Activated naive CD4-positive, alpha-beta T cell treated with anti-CD3 and anti-CD28 coated beads, Interleukin-2, amount 50 U/mL, for 16 hours (primary cell): ENCODE measurements around the gene KNTC1.
A peak's percentile ranks its signal among the peaks of the same experiment; 100 is the strongest.
"Not testable (repeated sequence)": the region's sequence is repeated elsewhere in the genome, so short reads cannot be mapped to it uniquely, and the experiment has no call there.

Experiments
- DNase-seq: peaks from one replicate; pipeline ENCODE4 v3.0.0-alpha.2; 2020

KNTC1 gene, protein sequence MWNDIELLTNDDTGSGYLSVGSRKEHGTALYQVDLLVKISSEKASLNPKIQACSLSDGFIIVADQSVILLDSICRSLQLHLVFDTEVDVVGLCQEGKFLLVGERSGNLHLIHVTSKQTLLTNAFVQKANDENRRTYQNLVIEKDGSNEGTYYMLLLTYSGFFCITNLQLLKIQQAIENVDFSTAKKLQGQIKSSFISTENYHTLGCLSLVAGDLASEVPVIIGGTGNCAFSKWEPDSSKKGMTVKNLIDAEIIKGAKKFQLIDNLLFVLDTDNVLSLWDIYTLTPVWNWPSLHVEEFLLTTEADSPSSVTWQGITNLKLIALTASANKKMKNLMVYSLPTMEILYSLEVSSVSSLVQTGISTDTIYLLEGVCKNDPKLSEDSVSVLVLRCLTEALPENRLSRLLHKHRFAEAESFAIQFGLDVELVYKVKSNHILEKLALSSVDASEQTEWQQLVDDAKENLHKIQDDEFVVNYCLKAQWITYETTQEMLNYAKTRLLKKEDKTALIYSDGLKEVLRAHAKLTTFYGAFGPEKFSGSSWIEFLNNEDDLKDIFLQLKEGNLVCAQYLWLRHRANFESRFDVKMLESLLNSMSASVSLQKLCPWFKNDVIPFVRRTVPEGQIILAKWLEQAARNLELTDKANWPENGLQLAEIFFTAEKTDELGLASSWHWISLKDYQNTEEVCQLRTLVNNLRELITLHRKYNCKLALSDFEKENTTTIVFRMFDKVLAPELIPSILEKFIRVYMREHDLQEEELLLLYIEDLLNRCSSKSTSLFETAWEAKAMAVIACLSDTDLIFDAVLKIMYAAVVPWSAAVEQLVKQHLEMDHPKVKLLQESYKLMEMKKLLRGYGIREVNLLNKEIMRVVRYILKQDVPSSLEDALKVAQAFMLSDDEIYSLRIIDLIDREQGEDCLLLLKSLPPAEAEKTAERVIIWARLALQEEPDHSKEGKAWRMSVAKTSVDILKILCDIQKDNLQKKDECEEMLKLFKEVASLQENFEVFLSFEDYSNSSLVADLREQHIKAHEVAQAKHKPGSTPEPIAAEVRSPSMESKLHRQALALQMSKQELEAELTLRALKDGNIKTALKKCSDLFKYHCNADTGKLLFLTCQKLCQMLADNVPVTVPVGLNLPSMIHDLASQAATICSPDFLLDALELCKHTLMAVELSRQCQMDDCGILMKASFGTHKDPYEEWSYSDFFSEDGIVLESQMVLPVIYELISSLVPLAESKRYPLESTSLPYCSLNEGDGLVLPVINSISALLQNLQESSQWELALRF (N-terminal part only)

DNA sequence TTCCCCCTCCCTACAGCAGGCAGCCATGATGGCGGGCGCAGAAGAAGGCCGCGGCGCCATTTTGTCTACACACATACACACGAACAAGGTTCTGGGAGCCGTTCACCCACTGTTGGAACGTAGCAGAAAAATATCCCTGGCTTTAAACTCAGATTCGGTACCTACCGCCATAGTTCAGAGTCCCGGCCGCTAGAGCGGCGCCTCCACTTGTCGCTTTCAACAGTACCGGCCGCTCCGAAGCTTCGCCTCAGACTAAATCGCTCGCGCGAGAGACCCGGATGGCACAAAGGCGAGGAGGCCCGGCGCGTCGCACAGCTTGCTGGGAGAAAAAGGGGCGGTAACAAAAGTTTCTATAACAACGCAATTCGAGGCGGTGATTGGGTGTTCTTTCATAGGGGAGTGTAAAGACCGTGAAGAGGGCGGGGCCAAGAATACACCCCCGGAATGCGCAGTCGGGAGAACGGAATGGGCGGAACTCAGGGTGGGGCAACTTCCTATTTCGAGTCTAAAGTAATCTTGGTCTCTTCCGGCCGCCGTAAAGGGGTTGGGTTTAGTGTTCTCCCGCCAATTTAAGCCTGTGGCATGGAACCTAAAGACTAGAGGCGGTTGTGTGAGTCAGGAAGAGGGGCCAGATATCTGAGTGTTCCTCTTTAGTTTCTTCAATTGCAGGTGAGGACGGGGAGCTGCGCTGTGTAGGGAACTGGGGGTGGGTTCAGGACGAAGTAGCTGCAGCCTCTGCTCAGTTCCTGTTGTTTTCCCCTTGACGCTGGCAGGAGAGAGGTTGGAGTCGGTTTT is at the start of gene KNTC1, which contains the start of gene RSRC2:
KNTC1 (plus strand) TSS at position 567 of the 795 bp plus-strand sequence. CDS start 2,815 bp downstream, outside the sequence.
RSRC2 (minus strand) TSS at position 254 of the 795 bp plus-strand sequence; CDS start at position 171, 83 bp downstream.
- peak; percentile 97 for DNase-seq

- DNase-seq, result no peak
Measured at GRCh38 chr12:122480753-122481152, 46.3 kb upstream of the KNTC1 start.

- no peak for DNase-seq
Measured at GRCh38 chr12:122481861-122482260, 45.2 kb upstream of the KNTC1 start.

DNA sequence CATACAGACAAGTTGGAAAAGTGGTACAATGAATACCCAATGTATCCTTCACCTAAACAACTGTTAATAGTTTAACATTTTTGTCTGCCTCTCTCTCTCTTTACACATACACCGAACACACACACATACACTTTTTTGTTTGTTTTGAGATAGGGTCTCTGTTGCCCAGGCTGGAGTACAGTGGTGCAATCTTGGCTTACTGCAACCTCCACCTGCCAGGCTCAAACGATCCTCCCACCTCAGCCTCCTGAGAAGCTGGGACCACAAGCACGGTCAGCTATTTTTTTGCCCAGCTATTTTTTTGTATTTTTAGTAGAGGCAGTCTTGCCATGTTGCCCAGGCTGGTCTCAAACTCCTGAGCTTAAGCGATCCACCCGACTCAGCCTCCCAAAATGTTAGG is 43.1 kb upstream of the KNTC1 start:
- no peak for DNase-seq

- not testable (repeated sequence) for DNase-seq
Measured at GRCh38 chr12:122484385-122484784, 42.7 kb upstream of the KNTC1 start.

DNA sequence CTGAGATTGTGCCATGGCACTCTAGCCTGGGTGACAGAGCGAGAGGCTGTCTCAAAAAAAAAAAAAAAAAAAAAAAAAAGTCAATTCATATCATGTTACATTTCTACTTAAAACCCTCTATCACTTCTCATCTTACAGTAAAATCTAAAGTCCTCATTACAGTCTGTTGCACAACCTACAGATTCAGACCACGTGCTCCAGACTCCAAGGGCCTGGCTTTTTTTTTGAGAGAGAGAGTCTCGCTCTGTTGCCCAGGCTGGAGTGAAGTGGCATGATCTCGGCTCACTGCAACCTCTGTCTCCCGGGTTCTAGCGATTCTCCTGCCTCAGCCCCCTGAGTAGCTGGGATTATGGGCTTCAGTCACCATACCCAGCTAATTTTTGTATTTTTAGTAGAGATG is 40.7 kb upstream of the KNTC1 start:
- DNase-seq, result not testable (repeated sequence)

DNA sequence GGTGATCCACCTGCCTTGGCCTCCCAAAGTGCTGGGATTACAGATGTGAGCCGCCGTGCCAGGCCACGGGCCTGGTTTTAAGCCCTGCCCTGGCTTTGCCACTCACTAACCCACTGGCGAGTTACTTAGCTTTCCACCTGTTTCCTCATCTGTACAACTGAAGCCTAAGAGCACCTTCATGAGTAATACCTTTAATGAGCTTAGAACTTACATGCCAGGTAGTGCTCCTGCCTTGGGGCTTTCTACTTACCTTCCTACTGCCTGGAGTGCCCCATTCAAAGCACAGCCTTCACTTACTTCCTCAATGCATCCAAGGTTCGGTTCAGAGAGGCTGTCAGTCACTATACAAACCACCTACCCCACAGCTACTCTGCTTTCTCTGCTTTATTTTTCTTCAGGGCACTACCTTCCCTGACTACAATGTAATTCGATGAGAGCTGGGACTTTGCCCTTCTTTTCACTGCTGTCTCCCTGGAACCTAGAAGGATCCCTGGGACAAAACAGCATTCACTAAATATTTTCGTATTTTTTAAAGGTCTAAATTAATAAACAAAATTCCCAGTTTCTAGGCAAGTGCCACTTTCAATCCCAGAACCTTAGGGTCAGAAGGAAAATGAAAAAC is 40.1 kb upstream of the KNTC1 start:
- no peak for DNase-seq

DNA sequence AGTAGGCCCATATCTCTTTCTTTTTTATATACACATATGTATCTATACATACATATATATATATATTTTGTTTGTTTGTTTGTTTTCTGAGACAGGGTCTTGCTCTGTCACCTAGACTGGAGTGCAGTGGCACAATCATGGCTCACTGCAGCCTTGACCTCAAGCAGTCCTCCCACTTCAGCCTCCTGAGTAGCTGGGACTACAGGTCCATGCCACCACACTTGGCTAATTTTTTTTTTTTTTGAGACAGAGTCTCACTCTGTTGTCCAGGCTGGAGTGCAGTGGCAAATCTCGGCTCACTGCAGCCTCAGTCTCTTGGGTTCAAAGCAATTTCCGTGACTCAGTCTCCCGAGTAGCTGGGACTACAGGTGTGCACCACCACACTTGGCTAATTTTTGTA is 39.2 kb upstream of the KNTC1 start:
- not testable (repeated sequence) for DNase-seq

DNA sequence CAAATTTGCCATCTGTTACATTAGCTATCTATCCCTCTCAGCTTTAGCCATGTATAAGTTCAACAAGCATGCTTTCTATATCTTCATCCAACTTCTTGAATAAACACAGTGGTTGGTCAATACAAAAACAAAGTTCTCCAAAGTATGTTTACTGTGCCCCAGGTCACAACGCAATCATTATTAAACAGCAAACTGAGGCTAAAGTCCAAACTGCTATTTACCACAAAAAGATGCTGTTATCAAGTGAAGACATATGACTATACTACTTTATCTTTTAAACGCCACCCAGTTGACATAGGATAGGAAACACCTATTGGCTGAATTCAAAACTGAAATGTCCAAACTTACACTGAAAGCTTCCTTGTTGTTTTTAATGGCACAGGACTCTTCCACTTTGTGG is 38.0 kb upstream of the KNTC1 start:
- DNase-seq, result no peak

DNA sequence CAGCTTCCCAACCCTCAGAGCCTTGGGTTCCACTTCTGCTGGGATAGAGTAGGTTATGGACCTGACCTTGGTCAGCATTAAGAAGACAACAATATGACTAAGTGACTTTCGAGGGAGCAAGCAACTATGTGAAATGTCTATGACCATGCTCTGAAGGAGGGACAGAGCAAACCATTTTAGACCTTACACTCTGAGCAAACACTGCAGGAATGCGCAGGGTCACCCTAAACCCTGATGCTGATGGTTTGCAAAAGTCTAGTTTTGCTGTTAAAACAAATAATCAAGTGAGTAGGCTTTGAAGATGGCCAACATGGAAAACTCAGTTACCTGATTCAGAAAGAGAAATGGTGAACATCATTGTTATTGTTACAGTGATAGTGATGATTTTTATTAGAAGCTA is 35.1 kb upstream of the KNTC1 start:
- DNase-seq, result no peak

DNA sequence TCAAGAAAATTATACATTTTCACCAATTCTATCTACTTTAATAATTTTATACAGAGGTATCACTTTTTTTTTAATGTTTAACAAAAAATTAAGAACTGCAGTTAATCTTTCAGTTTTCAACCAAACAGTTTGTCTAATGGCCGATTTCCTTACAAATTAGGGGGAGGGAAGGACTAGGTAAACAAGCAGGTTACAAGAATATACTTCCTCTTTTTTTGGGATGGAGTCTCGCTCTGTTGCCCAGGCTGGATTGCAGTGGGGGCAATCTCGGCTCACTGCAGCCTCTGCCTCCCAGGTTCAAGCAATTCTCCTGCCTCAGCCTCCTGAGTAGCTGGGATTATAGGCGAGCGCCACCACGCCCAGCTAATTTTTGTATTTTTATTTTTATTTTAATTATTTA is 33.8 kb upstream of the KNTC1 start:
- not testable (repeated sequence) for DNase-seq

- DNase-seq, result no peak
Measured at GRCh38 chr12:122495258-122495657, 31.8 kb upstream of the KNTC1 start.

- DNase-seq, result peak; percentile 48
Measured at GRCh38 chr12:122499991-122500684, 26.9 kb upstream of the KNTC1 start.

GRCh38 chr12:122500685-122501488 is 26.2 kb upstream of the KNTC1 start, which contains the start of gene ZCCHC8:
TSS of gene ZCCHC8 (minus strand) at chr12:122500932. CDS start at chr12:122500840, 92 bp downstream.
- peak; percentile 96 for DNase-seq

DNA sequence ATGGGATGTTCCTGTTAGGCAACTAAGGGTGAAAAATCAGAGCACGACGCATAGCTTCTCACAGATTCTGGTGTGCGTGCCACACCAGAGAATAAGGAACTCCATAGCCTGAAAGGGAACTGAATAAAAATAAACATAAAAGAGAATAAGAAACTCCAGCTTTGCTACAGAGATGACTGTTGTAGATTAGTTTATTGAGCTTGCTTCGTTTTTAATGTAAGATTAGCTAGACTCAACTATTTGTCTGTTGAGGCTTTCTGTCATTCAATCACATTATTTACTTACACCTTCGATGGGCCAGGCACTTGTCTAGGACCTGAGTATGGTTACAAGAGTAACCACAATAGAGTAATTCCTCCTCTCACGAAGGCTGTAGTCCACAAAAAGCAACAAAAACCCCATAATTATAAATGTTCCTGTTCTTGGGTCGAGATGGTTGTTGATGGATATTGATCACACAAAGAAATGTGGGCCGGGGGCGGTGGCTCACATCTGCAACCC is 25.5 kb upstream of the KNTC1 start:
- DNase-seq, result no peak

DNA sequence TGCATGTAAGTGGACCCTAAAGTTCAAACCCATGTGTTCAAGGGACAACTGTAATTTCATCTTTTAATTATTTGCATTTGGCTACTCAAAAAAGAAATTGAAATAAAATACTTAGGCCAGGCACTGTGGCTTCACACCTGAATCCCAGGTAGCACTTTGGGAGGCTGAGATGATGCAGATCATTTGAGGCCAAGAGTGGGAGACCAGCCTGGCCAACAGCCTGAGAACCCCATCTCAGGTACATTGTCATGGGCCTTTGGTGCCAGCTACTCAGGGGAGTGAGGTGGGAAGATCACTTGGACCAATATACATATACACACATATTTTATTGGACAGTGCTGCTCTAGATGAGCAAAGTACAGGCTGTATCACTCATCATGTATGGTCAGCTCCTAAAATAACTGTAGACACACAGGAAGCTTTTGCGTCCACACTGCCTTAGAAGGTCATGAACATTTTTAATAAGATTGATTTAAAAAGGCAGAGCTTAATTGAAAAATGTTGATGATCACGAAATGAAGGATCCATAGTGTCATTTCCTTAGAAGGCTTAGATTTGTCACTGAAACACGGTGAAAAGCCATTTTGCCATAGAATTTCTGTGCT is 23.8 kb upstream of the KNTC1 start:
- no peak for DNase-seq

GRCh38 chr12:122503783-122504590 is 23.1 kb upstream of the KNTC1 start:
- no peak for DNase-seq

DNA sequence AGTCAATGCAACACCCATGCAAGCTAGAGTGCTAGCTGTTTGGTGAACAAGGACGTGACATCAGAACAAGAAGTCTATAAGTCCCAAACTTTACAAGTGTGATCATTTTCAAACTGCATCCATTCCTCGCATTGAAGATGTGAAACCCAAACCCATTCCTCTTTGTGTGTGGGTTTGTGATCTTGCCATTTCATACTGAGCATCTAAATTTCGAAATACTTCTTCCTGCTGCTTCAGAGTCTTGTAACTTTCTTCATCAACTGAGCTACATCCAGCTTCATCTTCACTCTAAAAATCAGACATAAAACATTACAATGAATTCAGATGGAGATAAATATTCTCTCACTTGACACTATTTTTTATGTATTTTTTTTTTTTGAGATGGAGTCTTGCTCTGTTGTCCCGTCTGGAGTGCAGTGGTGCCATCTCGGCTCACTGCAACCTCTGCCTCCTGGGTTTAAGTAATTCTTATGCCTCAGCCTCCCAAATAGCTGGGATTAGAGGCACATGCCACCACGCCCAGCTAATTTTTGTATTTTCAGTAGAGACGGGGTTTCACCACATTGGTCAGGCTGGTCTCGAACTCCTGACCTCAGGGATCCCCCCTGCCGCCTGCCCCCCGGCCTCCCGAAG is 21.5 kb upstream of the KNTC1 start:
- DNase-seq, result no peak
